NCI-H69 (cell line): ENCODE data around the gene LGALS4.
"Not testable (repeated sequence)": the region's sequence is repeated elsewhere in the genome, so short reads cannot be mapped to it uniquely, and the experiment has no call there.

Source experiments
- DNase-seq: peaks from one replicate; lab custom pipeline; 2025; lab: John Stamatoyannopoulos, UW

Gene LGALS4

DNA sequence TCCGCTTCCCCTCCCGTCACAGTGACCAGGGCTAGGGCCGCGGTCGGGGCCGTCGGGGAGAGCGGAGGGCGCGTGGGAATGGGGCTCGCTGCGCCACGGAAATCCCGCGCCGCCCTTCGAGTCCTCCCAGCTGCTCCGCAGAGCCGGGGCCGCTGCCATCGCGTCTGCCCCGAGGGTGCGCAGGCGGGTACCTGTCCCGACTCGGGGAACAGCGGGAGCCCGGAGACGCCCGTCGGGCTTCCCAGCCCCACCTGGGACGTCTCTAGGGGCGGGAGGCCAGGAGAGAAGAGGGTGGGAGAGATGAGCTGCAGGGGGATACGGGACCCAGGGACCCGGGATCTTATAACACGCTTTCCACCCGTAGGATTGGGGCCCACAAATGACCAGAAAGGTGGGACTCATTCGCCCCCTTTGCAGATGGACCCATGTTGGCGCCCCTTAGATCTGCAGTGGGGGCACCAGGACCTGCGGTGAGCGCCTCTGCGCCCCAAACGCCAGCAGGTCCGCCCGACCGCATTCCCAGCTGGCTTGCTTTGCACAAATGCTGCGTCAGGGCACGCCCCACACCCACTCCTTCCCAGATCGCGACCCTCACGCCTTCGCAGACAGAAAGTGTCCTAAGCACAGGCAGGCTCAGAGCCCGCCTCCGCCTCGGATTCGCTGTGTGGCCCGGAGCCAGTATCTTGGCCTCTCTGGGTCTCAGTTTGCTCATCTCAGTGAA lies 42.4 kb downstream of the LGALS4 start:
- DNase-seq: not testable (repeated sequence)

DNA sequence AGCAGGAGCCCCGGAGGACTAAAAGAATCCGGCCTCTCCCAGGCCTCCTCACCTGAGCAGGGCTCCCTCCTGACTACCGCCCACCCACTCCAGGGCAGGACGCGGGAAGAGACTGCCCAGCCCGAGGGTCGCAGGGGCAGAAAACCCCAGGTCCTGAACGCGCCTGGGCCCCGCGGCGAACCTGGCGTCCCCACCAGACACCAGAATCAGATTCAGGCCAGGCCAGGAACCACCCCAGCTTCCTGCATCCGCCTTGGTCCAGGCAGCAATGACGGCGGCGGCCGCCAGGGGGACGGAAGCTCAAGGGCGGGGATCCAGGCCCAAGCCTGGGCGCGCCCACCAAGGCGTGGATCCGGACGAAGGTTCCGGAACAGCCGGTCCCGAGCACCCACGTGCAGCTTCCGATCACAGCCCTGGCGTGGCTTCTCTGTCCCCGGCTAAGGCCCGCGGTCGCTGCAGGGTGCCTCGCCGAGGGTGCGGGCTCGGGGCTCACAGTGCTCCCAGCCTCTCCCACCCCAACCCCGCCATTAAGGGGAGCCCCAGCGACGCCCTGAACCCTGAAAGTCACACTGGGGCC lies 43.0 kb downstream of the LGALS4 start:
- DNase-seq: no peak

DNA sequence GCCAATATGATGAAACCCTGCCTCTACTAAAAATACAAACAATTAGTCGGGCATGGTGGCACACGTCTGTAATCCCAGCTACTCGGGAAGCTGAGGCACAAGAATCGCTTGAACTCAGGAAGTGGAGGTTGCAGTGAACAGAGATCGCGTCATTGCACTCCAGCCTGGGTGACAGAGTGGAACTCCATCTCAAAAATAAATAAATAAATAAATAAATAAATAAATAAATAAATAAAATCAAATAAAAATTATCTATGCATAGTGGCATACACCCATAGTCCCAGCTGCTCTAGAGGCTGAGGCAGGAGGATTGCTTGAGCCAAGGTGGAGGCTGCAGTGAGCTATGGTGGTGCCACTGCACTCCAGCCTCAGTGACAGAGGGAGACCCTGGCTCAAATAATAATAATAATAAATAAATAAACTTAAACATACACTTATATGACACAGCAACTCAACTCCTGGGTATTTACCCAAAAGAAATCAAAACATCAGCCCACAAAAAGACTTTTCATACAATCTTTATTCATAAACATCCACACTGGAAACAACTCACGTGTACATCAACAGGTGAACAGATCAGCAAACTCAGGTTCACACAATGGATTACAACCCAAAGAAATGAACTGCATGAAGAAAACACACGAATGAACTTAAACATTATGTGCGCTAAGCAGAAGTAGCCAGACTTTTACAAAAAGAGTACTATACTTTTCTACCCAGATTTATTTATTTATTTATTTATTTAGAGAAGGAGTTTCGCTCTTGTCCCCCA lies 46.3 kb downstream of the LGALS4 start:
- no peak for DNase-seq

DNA sequence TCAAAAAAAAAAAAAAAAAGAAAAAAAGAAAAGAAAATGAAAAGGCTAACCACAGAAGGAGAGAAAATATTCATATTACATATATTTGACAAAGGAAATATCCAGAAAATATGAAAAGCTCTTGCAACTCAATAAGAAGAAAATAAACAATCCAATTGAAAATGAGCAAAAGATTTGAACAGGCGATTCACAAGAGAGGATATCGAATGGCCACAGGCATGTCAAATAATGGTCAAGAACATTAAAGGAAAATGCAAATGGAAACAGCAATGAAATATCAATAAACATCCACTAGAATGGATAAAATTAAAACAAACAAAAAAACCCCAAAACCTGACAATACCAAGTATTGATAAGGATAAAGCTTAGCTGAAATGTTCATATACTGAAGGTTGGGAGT lies 47.5 kb downstream of the LGALS4 start:
- DNase-seq: no peak

DNA sequence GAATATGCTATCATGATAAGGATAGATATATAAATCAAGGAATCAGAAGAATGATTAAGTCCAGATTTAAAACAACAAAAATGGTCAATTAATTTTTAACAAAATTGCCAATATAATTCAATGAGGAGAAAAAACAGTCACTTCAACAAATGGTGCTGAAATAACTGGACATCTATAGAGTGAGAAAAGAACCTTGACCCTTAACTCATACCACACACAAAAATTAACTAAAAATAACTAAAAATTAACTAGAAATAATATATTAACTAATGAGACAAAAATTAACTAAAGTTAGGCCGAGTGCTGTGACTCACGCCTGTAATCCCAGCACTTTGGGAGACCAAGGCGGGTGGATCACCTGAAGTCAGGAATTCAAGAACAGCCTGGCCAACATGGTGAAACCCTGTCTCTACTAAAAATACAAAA lies 48.9 kb downstream of the LGALS4 start:
- no peak for DNase-seq

DNA sequence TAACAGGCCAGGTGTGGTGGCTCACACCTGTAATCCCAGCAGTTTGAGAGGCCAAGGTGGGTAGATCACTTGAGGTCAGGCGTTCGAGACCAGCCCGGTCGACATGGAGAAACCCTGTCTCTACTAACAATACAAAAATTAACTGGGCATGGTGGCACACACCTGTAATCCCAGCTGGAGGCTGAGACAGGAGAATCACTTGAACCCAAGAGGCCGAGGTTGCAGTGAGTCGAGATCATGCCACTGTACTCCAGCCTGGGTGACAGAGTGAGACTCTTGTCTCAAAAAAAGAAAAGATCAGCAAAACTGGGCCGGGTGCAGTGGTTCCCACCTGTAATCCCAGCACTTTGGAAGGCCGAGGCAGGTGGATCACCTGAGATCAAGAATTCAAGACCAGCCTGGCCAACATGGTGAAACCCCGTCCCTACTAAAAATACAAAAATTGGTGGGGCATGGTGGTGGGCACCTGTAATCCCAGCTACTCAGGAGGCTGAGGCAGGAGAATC lies 50.8 kb downstream of the LGALS4 start:
- not testable (repeated sequence) for DNase-seq

DNA sequence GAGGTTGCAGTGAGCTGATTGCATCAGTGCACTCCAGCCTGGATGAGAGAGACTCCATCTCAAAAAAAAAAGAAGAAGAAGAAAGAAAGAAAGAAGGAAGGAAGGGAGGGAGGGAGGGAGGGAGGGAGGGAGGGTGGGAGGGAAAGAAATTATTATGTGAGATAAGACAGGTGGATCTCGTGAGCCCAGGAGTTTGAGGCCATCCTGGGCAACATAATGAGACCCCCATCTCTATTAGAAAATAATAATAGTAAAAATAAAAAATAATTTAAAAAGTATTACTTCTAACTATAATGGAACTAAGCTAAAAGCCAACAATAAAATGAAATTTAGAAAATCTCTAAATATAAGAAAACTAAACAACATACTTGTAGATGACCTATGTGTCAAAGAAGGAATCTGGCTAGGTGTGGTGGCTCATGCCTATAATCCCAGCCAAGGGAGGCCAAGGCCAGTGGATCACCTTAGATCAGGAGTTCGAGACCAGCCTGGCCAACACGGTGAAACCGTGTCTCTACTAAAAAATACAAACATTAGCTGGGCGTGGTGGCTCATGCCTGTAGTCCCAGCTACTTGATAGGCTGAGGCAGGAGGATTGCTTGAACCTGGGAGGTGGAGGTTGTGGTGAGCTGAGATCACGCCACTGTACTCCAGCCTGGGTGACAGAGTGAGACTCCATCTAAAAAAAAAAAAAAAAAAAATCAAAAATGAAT lies 51.8 kb downstream of the LGALS4 start:
- not testable (repeated sequence) for DNase-seq

DNA sequence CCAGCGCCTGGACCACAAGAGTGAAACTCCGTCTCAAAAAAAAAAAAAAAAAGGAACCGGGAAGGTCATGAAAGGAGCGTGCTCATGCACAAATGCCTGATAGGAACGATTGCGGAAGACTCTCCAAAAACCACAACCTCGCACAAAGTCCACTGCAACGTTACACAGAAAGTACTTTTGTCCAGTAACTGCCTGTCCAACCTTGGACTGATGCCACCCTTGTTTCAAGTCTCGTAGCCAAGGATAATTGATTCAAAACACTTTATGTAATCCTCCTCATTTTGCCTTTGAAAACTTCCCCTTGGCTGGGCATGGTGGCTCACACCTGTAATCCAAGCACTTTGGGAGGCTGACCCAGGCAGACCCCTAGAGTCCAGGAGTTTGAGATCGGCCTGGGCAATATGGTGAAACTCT lies 53.1 kb downstream of the LGALS4 start:
- no peak for DNase-seq

DNA sequence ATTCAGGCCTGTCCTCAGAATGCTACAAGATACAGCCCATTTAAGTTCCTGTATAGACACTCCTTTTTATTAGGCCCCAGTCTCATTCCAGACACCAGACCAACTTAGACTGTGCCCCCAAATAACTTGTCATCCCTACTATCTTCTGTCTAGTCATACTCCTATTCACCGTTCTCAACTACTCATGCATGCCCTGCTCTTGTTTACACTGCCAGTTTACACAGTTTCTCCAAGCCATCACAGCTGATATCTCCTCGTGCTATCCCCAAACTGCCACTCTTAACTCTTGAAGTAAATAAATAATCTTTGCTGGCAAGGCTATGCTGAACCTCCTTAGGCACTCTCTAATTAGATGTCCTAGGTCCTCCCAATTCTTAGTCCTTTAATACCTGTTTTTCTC lies 58.5 kb downstream of the LGALS4 start:
- not testable (repeated sequence) for DNase-seq

DNA sequence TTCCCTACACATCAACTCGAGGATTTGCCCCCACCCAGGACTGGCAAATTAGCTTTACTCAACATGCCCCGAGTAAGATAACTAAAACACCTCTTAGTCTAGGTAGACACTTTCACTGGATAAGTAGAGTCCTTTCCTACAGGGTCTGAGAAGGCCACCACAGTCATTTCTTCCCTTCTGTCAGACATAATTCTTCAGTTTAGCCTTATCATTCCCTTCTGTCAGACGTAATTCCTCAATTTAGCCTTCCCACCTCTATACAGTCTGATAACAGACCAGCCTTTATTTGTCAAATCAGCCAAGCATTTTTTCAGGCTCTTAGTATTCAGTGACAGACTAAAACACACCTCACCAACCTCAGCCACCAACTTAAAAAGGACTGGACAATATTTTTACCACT lies 59.0 kb downstream of the LGALS4 start:
- not testable (repeated sequence) for DNase-seq
